Chondrocyte (in vitro differentiated cells): ENCODE measurements around the gene CCDC88C. TPM values are rescaled to one million over a fixed set of nuclear protein-coding genes. Genes with fewer than 3 reads are reported as not detected.

Experiments used
- DNase-seq: peaks from one replicate; pipeline ENCODE4 v3.0.0; 2021; ENCODE audit warnings: mixed read lengths, low spot score
- H3K27ac Mint-ChIP-seq: one replicate; pipeline ENCODE4 v1.8.0; 2021; ENCODE audit warnings: mild to moderate bottlenecking, moderate library complexity, mixed read lengths; ENCODE audit not compliant: unreplicated experiment
- H3K27me3 Mint-ChIP-seq: 2 replicates; pipeline ENCODE4 v1.8.0; 2021; ENCODE audit warnings: low read depth, mixed read lengths
- H3K36me3 Mint-ChIP-seq: 2 replicates; pipeline ENCODE4 v1.8.0; 2021; ENCODE audit warnings: low read depth, mixed read lengths
- H3K4me1 Mint-ChIP-seq: 2 replicates; pipeline ENCODE4 v1.8.0; 2021; ENCODE audit warnings: low read depth, mild to moderate bottlenecking, mixed read lengths
- H3K4me3 Mint-ChIP-seq: one replicate; pipeline ENCODE4 v1.8.0; 2021; ENCODE audit warnings: mild to moderate bottlenecking, moderate library complexity, mixed read lengths; ENCODE audit not compliant: unreplicated experiment
- H3K9me3 Mint-ChIP-seq: 2 replicates; pipeline ENCODE4 v1.8.0; 2021; ENCODE audit warnings: low read depth, mixed read lengths
- CTCF ChIP-seq: fragments of 200-600 bp; sonication (generic); IDR thresholded peaks from 2 replicates; pipeline ENCODE4 v1.5.0; 2021; ENCODE audit warnings: antibody characterized with exemption, mild to moderate bottlenecking, moderate library complexity
- total RNA-seq: library from RNA; stranded (reverse); gene quantifications from 3 replicates; pipeline ENCODE4 v1.2.1, GENCODE V29; 2021

The CCDC88C gene
- total RNA-seq, 1 donor from 2014 or later: 2.3 TPM

DNA sequence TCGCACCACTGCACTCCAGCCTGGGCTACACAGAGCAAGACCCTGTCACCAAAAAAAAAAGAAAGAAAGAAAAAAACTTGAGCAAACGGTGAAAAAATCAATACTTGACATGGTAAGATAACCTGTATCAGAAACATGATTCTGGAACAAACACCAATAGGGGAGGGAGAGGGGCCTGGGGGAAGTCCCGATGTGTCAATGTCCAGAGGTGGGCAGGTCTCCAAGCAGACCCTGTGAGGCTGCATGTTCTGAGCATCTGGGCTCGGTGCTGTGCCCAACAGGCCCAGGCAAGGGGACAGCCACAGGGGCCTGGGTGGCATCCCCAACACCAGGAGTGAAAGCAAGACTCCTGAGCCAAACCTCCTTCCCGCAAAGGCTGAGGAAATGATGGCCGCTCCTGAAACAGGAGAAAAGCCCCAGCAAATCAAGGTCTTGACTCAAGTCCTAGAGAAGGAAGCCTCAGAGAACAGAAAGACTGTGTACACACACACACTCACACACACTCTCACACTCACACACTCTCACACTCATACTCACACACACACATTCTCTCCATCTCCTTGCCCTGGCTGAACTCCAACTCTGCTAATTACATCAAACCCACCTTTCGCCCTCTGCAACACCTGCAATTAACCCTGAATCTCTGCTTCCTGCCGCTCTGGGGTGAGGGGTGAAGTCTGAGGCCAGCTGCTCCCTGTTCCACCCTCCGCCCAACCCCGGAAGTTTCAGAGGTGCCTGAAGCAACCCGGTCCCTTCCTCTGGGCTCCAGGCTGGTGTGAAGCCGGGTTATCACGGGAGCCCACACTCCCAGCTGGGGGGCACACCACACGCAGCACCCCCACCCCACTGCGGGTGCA is 20.4 kb downstream of the CCDC88C start:
- Mint-ChIP-seq H3K4me3 (no peak overlapping the region), H3K4me1 (peaks cover 18% of the 10 kb centered on the region)

DNA sequence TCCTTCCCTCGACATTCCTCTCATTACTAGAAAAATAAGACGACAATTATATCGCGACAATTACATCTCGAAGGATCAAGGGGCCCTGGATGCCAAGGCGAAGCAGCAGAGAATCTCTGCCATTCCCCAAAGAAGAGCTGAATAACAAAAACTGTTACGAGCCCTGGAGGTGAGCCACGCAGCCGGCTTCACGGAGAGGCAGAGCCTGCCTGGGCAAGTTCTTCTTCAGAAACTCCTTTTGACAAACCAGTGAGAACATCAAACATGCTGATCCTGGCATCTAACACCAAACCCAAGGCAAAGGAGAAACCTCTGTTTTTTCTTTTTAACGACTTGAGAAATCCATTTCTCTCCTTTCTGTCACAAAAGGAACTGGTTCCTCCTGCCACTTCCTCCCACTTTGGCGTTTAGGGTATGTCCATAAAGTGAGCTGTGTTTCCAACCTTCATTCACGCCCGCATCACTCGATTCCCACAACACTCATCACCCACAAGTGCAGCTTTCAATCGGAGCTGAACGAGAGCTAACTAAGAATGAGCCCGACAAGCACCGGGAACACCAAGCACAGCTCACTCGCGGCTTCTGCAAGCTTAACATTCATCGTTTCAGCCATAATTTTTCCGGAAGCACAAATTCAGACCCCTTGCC is 21.5 kb downstream of the CCDC88C start:
- Mint-ChIP-seq H3K27me3 (peaks cover 21% of the 10 kb centered on the region), H3K27ac (no peak overlapping the region), H3K9me3 (no peaks in the 10 kb centered on the region), H3K36me3 (no peaks in the 10 kb centered on the region), H3K4me3 (no peak overlapping the region), H3K4me1 (peaks cover 18% of the 10 kb centered on the region)
- no peak for TF ChIP-seq CTCF
- no peak for DNase-seq

More for the DNA sequence above, 20.4 kb downstream of the CCDC88C start:
- DNase-seq: no peak
- H3K9me3 Mint-ChIP-seq: no peaks in the 10 kb centered on the region
- H3K27me3 Mint-ChIP-seq: peaks cover 17% of the 10 kb centered on the region
- H3K36me3 Mint-ChIP-seq: no peaks in the 10 kb centered on the region
- TF ChIP-seq CTCF: no peak
- H3K27ac Mint-ChIP-seq: no peak overlapping the region

DNA sequence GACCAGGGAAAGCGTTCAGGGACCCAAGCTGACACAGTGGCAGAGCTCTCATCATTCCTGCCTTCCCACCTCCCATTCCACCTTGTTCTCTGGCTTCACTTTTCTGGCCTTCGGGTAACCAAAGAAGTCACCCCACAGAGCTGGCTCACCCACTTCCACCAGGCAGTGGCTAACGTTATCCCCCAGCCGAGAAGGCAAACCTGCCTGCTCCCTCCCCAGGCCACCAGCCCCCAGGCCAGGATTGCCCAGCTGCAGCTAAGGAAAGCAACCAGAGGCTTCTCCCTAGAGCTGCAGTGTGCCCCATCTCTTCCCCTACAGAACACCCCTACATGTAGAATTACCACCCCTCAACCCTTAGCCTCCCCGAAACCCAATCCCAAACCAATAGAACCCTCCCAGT is 22.2 kb downstream of the CCDC88C start:
- no peak overlapping the region for H3K4me3 Mint-ChIP-seq
- H3K4me1 Mint-ChIP-seq: peaks cover 13% of the 10 kb centered on the region
- H3K36me3 Mint-ChIP-seq: no peaks in the 10 kb centered on the region
- H3K27me3 Mint-ChIP-seq: peaks cover 21% of the 10 kb centered on the region
- no peak for TF ChIP-seq CTCF
- no peak overlapping the region for H3K27ac Mint-ChIP-seq
- H3K9me3 Mint-ChIP-seq: no peaks in the 10 kb centered on the region
- DNase-seq: no peak

GRCh38 chr14:91394105-91395081 is 23.2 kb downstream of the CCDC88C start:
- TF ChIP-seq CTCF: no peak
- no peak for DNase-seq
- Mint-ChIP-seq H3K27me3 (peaks cover 22% of the 10 kb centered on the region), H3K4me1 (peaks cover 9% of the 10 kb centered on the region), H3K27ac (no peak overlapping the region), H3K9me3 (no peaks in the 10 kb centered on the region), H3K36me3 (no peaks in the 10 kb centered on the region), H3K4me3 (no peak overlapping the region)
